GM18951 (cell line): Measurements from ENCODE around the gene RPS6KA2.

Experiments
- POLR2A ChIP-seq: IDR thresholded peaks from 4 replicates; pipeline ENCODE4 v1.6.1; 2011; ENCODE audit warnings: mild to moderate bottlenecking; ENCODE audit not compliant: insufficient read length, insufficient read depth; ENCODE audit errors: extremely low read depth
- in situ Hi-C: fragments of 300-500 bp; cut with MboI; formaldehyde crosslinking; loops from one replicate; pipeline ENCODE4 v1.12.0; 2022; ENCODE audit warnings: low sequenced_read_pairs, mixed read lengths, inconsistent platforms; ENCODE audit not compliant: unreplicated experiment

Gene RPS6KA2

GRCh38 chr6:166623318-166623717 lies 3.7 kb downstream of the RPS6KA2 start:
- no peak for TF ChIP-seq POLR2A
- in situ Hi-C loops = no loop called here

DNA sequence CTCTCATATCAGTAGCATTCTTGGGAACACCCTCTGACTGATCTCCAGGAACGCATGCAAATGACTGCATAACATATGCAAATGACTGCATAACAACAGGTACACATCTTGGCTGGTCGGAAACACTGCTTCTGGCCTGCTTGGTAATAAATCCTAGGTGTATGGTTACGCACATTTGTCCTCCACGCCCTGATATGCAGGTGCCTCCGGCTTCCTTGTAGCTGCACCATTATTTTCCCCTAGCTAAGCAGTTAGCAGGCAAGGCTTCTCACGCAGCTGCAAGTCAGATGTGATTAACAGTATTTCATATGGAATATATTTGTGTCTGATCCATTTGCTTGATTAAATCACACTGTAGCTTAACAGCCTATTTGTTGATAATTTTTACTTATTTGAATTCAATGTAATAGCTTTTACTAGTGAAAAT lies 5.9 kb downstream of the RPS6KA2 start:
- in situ Hi-C loops = no loop called here
- TF ChIP-seq POLR2A = no peak

- in situ Hi-C loops = no loop called here
Measured at GRCh38 chr6:166620478-166621113, 6.5 kb downstream of the RPS6KA2 start.

GRCh38 chr6:166619912-166620311 lies 7.1 kb downstream of the RPS6KA2 start:
- in situ Hi-C loops = no loop called here
- no peak for TF ChIP-seq POLR2A

More at GRCh38 chr6:166620478-166621113, 6.5 kb downstream of the RPS6KA2 start:
- no peak for TF ChIP-seq POLR2A

GRCh38 chr6:166618866-166619761 lies 7.9 kb downstream of the RPS6KA2 start:
- in situ Hi-C loops = no loop called here

DNA sequence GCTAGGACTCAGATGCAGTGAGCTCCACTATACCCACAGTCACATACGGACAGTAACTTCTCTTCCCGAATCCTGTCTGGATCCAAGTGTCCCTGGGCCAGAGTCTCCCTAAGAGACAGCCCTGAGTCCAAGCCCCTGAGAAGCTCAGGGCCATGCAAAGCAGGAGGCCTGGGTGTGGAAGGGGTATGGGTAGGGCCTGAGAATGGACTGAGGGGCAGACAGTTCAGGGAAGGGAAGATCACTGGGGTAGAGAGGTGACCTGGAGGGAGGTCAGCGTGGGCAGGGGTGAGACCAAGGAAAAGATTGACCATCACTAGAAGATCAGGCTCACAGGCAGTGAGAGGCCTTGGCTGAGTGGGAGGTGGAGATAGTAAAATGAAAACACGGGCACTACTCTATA lies 8.8 kb downstream of the RPS6KA2 start:
- in situ Hi-C loops = no loop called here
- TF ChIP-seq POLR2A = no peak

More at GRCh38 chr6:166618866-166619761, 7.9 kb downstream of the RPS6KA2 start:
- TF ChIP-seq POLR2A = no peak

DNA sequence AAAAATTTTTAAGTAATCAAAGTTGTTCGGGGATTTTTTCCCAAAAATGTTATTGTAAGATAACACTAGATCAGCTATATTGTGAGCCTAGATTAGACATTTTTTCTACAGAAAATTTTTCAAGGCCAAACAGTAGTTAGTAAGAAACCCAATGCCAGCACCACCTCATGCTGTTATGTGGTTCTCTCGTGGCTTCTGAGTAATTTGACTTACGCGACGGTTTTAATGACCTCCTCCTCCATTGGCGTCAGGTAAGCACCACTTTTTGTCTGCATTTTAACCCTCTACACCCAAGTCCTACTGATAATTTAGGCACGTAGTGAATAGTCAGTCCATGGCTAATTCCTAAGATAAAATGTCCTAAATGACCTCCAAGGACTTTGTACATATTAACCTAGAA lies 9.7 kb downstream of the RPS6KA2 start:
- in situ Hi-C loops = no loop called here
- TF ChIP-seq POLR2A = no peak

DNA sequence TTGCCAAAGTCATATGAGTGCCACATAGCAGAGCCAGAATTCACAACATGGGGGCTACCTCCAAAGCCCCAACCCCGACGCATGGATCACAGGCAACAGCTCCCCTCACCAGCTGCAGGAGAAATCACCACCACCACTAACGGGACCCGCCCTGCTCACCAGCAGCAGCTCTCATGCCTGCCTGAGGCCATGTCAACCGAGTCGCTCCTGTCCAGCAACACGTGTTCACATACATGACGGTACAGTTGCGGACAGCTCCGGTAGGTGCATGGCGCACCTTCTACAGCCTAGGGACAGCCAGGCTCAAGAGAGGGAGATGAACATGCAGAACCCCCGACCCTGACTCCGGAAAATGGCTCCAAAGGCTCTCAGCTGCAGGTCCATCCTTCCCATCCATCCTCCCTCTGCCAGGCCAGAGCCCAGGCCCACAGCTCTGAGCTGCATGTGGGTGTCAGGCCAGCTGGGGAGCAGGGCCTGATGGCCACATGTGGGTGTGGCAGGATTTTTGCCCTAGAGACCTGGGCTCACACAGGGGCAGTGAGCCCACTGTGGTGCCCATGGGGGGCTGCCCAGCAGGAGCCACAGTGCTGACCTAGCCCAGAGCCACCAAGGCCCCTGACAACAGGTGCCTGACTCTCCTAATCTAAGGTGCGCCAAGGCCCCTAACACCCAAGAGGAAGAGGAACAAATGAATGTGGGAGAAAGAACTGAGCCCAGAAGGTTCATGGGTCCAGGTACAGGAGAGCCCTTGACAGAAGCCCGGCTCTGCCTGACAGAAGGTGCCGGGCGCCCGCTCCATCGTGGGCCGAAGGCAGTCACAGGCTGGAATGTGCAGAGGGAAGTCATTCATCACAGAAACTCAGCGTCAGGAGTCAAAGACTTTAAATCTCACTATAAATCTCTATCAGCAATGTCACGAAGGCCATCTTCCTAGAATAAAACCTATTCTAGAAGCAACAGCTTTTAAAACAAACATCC lies 10.5 kb downstream of the RPS6KA2 start:
- in situ Hi-C loops = no loop called here
- no peak for TF ChIP-seq POLR2A

- in situ Hi-C loops = no loop called here
- TF ChIP-seq POLR2A = no peak
Measured at GRCh38 chr6:166615059-166615770, 11.8 kb downstream of the RPS6KA2 start.

DNA sequence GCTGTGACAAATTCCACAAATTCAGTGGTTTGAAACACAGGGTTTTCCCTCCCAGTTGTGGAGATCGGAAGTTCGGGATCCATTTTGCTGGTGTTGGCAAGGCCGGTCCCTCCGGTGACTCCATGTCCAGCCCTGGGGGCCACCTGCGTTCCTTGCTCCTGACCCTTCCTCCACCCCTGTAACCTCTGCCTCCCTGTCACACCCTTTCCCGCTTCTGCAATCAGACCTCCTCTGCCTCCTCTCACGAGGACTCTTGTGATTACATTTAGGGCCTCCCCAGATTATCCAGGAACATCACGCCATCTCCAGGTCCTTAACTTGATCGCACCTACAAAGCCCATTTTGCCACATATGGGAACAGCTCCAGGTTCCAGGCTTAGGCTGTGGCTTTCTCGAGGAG lies 12.5 kb downstream of the RPS6KA2 start:
- in situ Hi-C loops = no loop called here

DNA sequence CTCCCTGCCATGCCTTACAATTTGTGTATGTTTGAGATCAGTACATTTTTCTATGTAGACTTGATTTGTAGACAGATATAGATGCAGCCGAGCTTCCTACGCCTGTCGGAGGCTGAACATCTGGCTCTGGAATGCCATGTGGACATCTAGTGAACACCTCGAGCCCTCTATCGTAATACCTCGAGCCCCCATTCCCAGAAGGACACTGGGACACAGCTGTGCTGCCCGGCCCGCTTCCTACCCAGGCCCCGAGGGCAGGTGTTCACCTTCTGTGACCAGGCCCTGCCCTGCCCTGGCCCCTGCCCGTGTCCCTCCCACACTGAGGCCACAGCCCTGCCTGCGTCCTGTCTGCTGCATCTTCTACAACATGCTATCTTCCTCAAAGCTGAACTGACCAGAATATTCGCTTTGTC lies 12.9 kb downstream of the RPS6KA2 start:
- TF ChIP-seq POLR2A = no peak
- in situ Hi-C loops = no loop called here

More for the DNA sequence above, 12.5 kb downstream of the RPS6KA2 start:
- TF ChIP-seq POLR2A = no peak

DNA sequence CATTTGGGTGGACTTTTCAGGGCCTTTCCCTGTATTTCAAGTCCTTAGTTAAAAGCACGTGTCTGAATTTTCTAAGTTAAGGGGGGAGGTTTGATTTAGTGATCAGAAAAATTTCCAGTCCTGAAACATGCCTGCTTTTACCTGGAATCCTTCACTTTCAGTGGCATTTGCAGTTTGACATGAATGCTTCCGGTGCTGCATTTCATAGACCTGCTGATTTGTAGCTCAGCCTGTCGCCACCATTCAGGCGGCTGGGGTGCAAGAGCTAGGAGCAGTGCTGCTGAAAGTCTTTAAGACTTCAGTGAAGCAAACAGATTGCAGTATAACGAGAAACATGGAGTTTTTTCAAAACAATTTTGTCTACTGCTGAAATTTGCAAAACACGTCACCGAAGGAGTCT lies 14.0 kb downstream of the RPS6KA2 start:
- no peak for TF ChIP-seq POLR2A

DNA sequence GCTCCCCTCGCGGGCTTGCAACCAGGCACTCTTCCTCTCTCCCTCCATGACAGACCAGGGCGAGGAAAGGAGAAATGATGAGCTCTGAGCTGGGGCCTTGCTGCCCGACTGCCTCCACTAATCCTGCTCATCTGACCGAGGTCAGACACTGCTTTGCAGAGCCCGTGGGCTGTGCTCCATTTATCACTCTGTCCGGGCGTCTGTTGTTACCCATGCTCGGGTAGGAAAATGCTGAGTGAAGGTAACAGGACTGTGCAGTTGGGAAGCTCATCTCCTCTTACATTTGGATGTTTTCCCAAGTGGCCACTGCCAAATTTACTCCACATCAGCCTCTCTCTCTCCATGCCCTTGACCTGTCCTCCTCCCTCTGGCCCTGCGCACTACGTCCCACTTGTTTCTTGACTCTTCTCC lies 14.6 kb downstream of the RPS6KA2 start:
- in situ Hi-C loops = no loop called here
- no peak for TF ChIP-seq POLR2A

More for the DNA sequence above, 14.0 kb downstream of the RPS6KA2 start:
- in situ Hi-C loops = no loop called here

DNA sequence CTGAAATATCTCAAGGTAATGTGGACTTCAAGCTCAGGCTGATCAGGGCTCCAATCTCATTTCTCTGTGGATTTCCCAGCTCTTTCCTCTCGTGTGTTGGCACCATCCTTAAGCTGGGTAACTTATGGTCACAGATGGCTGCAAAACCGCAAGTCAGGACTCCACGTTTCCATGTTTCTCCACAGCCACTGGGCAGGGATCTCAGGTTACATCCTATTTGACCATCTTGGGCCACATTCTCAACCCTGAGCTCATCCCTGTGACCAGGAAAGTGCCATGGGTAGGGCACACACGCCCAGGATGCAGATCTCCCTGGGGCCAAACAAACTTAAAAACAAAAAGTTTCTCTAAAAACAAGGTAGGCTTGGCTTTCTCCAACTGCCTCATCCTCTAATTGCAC lies 15.4 kb downstream of the RPS6KA2 start:
- in situ Hi-C loops = no loop called here
- no peak for TF ChIP-seq POLR2A
